T-cell (primary cell): ENCODE data around the gene RNGTT. TPM values are rescaled to one million over a fixed set of nuclear protein-coding genes. Genes with fewer than 3 reads are reported as not detected.

Experiments used
- ATAC-seq, 4 experiments: fragments of 200-7000 bp in 3 of 4; fragments of 150-1000 bp in 1 of 4; cut with Tn5 transposase; replicated peaks in 1 of 4; 1 replicate in 3 of 4; 2 replicates in 1 of 4; pipeline ENCODE4 v1.10.0; 2021; ENCODE audit warnings: moderate library complexity in 3 of 4, mild to moderate bottlenecking in 2 of 4, moderate number of reproducible peaks in 1 of 4
- CTCF ChIA-PET, 2 donors: fragments of 300-600 bp; sonication (Branson Sonifier 250); formaldehyde crosslinking; loops; one replicate each; lab custom pipeline; 2022; ENCODE audit warnings: antibody characterized with exemption in 2 of 2; lab: Charles Lee
- POLR2A ChIA-PET, 2 donors: fragments of 300-600 bp; sonication (Branson Sonifier 250); formaldehyde crosslinking; loops; one replicate each; lab custom pipeline; 2022; ENCODE audit warnings: antibody characterized with exemption in 2 of 2; lab: Charles Lee
- DNase-seq, 35 experiments: peaks; one replicate each; pipeline versions ENCODE4 v3.0.0 to v3.0.0-alpha.2; 2013 to 2023
- H3K27ac ChIP-seq: one replicate; pipeline ENCODE4 v1.5.1; 2013; ENCODE audit warnings: low read length
- H3K27me3 ChIP-seq, 2 experiments: replicated peaks in 1 of 2; 1 replicate in 1 of 2; 2 replicates in 1 of 2; pipeline versions ENCODE4 v1.6.1 to v1.7.0; 2013; ENCODE audit warnings: low read length in 1 of 2, mixed read lengths in 1 of 2; ENCODE audit not compliant: control insufficient read depth in 2 of 2, insufficient read depth in 2 of 2; ENCODE audit errors: extremely low read depth in 1 of 2
- H3K36me3 ChIP-seq, 2 donors: 1 replicate in 1 of 2; 2 replicates in 1 of 2; pipeline versions ENCODE4 v1.6.1 to v1.7.0; 2013; ENCODE audit warnings: low read length in 1 of 2; ENCODE audit not compliant: control insufficient read depth in 2 of 2, insufficient read depth in 1 of 2; ENCODE audit errors: extremely low read depth in 1 of 2
- H3K4me1 ChIP-seq, 2 experiments: 1 replicate in 1 of 2; 2 replicates in 1 of 2; pipeline versions ENCODE4 v1.6.1 to v1.7.0; 2013; ENCODE audit warnings: low read length in 2 of 2, mixed read lengths in 1 of 2; ENCODE audit not compliant: insufficient read depth in 2 of 2, control insufficient read depth in 1 of 2; ENCODE audit errors: extremely low read depth in 1 of 2
- H3K4me3 ChIP-seq, 2 donors: 1 replicate in 1 of 2; 2 replicates in 1 of 2; pipeline versions ENCODE4 v1.5.1 to v1.7.0; 2013; ENCODE audit warnings: mild to moderate bottlenecking in 2 of 2, low read length in 1 of 2, moderate library complexity in 1 of 2; ENCODE audit not compliant: control insufficient read depth in 1 of 2; ENCODE audit errors: extremely low read depth in 1 of 2
- H3K9me3 ChIP-seq: 2 replicates; pipeline ENCODE4 v1.7.0; 2013
- H3K27ac Mint-ChIP-seq, 2 donors: one replicate each; pipeline ENCODE4 v1.8.0; 2020 to 2021; ENCODE audit warnings: mild to moderate bottlenecking in 2 of 2, mixed read lengths in 2 of 2
- H3K27me3 Mint-ChIP-seq, 2 donors: one replicate each; pipeline ENCODE4 v1.8.0; 2021 to 2022; ENCODE audit warnings: mixed read lengths in 2 of 2
- H3K36me3 Mint-ChIP-seq: one replicate; pipeline ENCODE4 v1.8.0; 2021; ENCODE audit warnings: mixed read lengths
- H3K4me1 Mint-ChIP-seq, 3 donors: one replicate each; pipeline ENCODE4 v1.8.0; 2020 to 2022; ENCODE audit warnings: mixed read lengths in 3 of 3, mild to moderate bottlenecking in 1 of 3
- H3K4me3 Mint-ChIP-seq, 3 donors: one replicate each; pipeline ENCODE4 v1.8.0; 2020 to 2022; ENCODE audit warnings: mild to moderate bottlenecking in 3 of 3, mixed read lengths in 3 of 3, moderate library complexity in 3 of 3
- H3K9me3 Mint-ChIP-seq, 3 donors: one replicate each; pipeline ENCODE4 v1.8.0; 2020 to 2022; ENCODE audit warnings: mixed read lengths in 3 of 3
- WGBS: methylation state at CpG from one replicate; pipeline ENCODE4 v1.1.5; 2013; ENCODE audit warnings: missing lambda C conversion rate; ENCODE audit not compliant: insufficient coverage; 5-methylcytosine and 5-hydroxymethylcytosine counted together
- total RNA-seq, 35 experiments: library from RNA in 6 of 35; stranded (reverse) in 6 of 35; fragments of 120-200 nt in 1 of 35; gene quantifications; one replicate each; pipeline versions ENCODE4 v1.2.1 to v1.2.4 and lab custom pipeline; 2013 to 2026

RNGTT gene
- total RNA-seq, 5 donors from 2014 or later (not counting 1 experiment from before 2014, with no cell fraction given) = 16.6 to 22.2 (median 17.5) TPM

DNA sequence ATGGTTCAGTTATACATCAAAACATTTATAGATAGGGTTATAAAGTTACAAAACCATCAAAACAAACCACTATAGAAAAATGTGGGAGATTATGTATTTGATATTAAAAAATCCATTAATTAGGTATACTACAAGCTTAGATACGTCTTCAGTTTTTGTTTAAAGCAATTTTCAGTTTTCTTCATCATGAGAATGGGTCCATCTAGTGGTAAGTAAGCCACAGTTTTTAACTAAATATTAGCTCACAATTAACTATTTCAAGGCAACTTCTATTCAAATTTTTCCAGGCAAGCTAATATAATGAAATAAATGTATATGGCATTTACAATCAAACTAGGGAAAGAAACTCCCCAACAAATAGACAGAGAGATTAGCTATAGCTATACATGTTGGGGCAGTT is 44.4 kb downstream of the RNGTT start:
- ATAC-seq (no peak), DNase-seq (no peak)
- Mint-ChIP-seq H3K9me3 (peaks cover 0 to 8% (median 0%) of the 10 kb centered on the region in 3 donors), H3K27me3 (no peaks in the 10 kb centered on the region), H3K36me3 (peaks cover 44% of the 10 kb centered on the region), H3K4me1 (peaks cover 29 to 30% (median 29%) of the 10 kb centered on the region in 3 donors), H3K4me3 (no peak overlapping the region), H3K27ac (no peak overlapping the region)
- no peaks in the 10 kb centered on the region for H3K27me3 ChIP-seq
- peaks cover 0 to 4% of the 10 kb centered on the region in 2 donors for H3K36me3 ChIP-seq
- no peak overlapping the region for H3K4me3 ChIP-seq
- peaks cover 0 to 3% of the 10 kb centered on the region in 2 experiments for H3K4me1 ChIP-seq
- POLR2A ChIA-PET = interaction anchor here in 1 of 2 donors (0.5 to 0.6 kb wide), 2 partner anchors 41 to 151 kb away, joined by 3 to 4 read pairs; no protein-coding TSS in a partner anchor
- CTCF ChIA-PET = interaction anchor here (0.6 to 2.0 kb wide), 2 partner anchors 453 to 1526 kb away, joined by 4 to 7 read pairs; no protein-coding TSS in a partner anchor
- WGBS = no CpG with 5 or more reads among the region's 1 CpG
- no peak overlapping the region for H3K27ac ChIP-seq
- no peaks in the 10 kb centered on the region for H3K9me3 ChIP-seq

DNA sequence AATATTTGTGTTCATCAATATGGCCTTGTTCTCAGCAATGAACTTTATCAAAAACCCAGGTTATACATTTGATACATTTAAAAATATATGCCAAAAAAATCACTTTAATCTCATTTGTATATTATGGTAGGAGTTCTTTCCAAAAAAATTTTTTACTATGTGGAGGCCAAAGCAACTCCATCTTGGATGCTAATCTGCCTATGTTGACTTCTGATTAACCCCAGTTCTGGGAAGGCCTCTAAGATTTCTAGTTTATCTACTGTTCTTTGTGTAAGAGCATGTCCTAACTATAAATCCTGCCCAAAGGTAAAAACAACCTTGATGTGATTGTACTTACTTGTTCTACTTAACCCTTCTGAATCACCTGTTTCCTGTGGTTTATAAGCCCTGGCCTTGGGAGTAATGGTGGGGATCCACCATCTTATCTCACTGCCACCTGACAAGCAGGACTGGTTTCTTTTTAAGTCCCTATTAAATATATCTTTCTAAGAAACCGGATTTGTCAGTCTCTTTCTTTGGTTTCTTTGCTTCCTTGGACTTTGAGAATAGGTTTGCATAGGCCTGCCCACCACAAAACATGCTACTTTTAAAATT is 46.7 kb downstream of the RNGTT start:
- peaks cover 41% of the 10 kb centered on the region for H3K36me3 Mint-ChIP-seq
- DNase-seq = no peak
- CTCF ChIA-PET = interaction anchor here in 1 of 2 donors (0.5 kb wide), 1 partner anchor 13 kb away, joined by 4 read pairs; no protein-coding TSS in a partner anchor
- H3K4me1 Mint-ChIP-seq = peaks cover 47 to 52% (median 47%) of the 10 kb centered on the region in 3 donors
- Histone ChIP-seq H3K27ac (no peak overlapping the region), H3K4me3 (no peak overlapping the region), H3K27me3 (no peaks in the 10 kb centered on the region), H3K9me3 (no peaks in the 10 kb centered on the region), H3K4me1 (peaks cover 0 to 3% of the 10 kb centered on the region in 2 experiments), H3K36me3 (no peaks in the 10 kb centered on the region)
- no peaks in the 10 kb centered on the region for H3K27me3 Mint-ChIP-seq
- POLR2A ChIA-PET = no interaction called here
- no CpG with 5 or more reads among the region's 1 CpG for WGBS
- peak overlapping the region; percentile 0 to 48 for H3K27ac Mint-ChIP-seq
- no peak for ATAC-seq
- H3K4me3 Mint-ChIP-seq = no peak overlapping the region
- peaks cover 0 to 8% (median 0%) of the 10 kb centered on the region in 3 donors for H3K9me3 Mint-ChIP-seq

DNA sequence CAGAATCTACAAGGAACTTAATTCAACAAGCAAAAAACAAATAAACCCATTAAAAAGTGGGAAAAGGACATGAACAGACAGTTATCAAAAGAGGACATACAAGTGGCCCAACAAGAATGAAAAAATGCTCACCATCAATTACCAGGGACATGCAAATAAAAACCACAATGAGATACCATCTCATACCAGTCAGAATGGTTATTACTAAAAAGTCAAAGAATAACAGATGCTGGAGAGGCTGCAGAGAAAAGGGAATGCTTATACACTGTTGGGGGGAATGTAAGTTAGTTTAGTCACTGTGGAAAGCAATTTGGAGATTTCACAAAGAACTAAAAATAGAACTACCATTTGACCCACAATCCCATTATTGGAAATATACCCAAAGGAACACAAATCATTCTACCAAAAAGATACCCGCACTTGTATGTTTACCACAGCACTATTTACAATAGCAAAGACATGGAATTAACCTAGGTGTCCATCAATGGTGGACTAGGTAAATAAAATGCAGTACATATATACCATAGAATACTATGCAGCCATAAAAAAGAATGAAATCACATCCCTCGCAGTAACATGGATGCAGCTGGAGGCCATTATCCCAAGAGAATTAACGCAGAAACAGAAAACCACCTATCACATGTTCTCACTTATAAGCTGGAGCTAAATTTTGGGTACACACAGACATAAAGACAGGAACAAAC is 48.4 kb downstream of the RNGTT start:
- Histone ChIP-seq H3K4me3 (no peak overlapping the region), H3K27me3 (no peaks in the 10 kb centered on the region), H3K27ac (no peak overlapping the region), H3K4me1 (peaks cover 0 to 3% of the 10 kb centered on the region in 2 experiments), H3K9me3 (no peaks in the 10 kb centered on the region), H3K36me3 (no peaks in the 10 kb centered on the region)
- Mint-ChIP-seq H3K9me3 (peaks cover 0 to 8% (median 0%) of the 10 kb centered on the region in 3 donors), H3K36me3 (peaks cover 49% of the 10 kb centered on the region), H3K4me3 (no peak overlapping the region), H3K4me1 (peaks cover 61 to 69% (median 63%) of the 10 kb centered on the region in 3 donors), H3K27ac (no peak overlapping the region), H3K27me3 (no peaks in the 10 kb centered on the region)
- WGBS = no CpG with 5 or more reads among the region's 3 CpGs
- POLR2A ChIA-PET = no interaction called here
- ATAC-seq = no peak
- no peak for DNase-seq
- CTCF ChIA-PET = no interaction called here

DNA sequence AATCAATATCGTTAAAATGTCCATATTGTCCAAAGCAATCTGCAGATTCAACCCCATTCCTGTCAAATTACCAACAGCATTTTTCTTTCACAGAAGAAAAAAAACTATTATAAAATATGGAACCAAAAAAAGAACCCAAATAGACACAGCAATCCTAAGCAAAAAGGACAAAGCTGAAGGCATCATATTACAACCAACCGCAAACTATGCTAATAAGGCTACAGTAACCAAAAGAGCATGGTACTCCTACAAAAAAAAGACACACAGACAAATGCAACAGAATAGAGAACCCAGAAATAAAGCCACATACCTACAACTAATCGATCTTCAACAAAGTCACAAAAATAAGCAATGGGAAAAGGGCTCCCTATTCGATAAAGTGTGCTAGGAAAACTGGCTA is 49.2 kb downstream of the RNGTT start:
- POLR2A ChIA-PET = no interaction called here
- no peaks in the 10 kb centered on the region for H3K27me3 ChIP-seq
- WGBS = 83% methylated on average over 1 of the region's 4 CpGs
- no peak overlapping the region for H3K27ac ChIP-seq
- CTCF ChIA-PET = no interaction called here
- Mint-ChIP-seq H3K4me1 (peaks cover 70 to 78% (median 72%) of the 10 kb centered on the region in 3 donors), H3K9me3 (peaks cover 0 to 8% (median 0%) of the 10 kb centered on the region in 3 donors), H3K4me3 (no peak overlapping the region), H3K27me3 (no peaks in the 10 kb centered on the region), H3K27ac (no peak overlapping the region), H3K36me3 (peaks cover 50% of the 10 kb centered on the region)
- no peak for ATAC-seq
- DNase-seq = no peak
- no peaks in the 10 kb centered on the region for H3K36me3 ChIP-seq
- H3K9me3 ChIP-seq = no peaks in the 10 kb centered on the region
- no peak overlapping the region for H3K4me3 ChIP-seq
- peaks cover 0 to 7% of the 10 kb centered on the region in 2 experiments for H3K4me1 ChIP-seq

DNA sequence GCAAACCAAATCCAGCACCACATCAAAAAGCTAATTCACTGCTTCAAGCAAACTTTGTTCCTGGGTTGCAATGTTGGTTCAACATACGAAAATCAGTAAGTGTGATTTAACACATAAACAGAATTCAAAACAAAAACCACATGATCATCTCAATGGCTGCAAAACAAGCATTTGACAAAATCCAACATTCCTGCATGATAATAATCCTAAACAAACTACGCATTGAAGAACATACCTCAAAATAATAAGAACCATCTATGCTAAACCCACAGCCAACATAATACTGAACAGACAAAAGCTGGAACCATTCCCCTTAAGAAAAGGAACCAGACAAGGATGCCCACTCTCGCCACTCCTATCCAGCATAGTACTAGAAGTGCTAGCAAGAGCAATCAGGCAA is 49.9 kb downstream of the RNGTT start:
- ChIA-PET CTCF (interaction anchor here in 1 of 2 donors (0.6 kb wide), 1 partner anchor 1551 kb away, joined by 3 read pairs; no protein-coding TSS in a partner anchor), POLR2A (no interaction called here)
- Mint-ChIP-seq H3K9me3 (peaks cover 0 to 8% (median 0%) of the 10 kb centered on the region in 3 donors), H3K27ac (no peak overlapping the region), H3K36me3 (peaks cover 50% of the 10 kb centered on the region), H3K27me3 (no peaks in the 10 kb centered on the region), H3K4me1 (peaks cover 75 to 85% (median 78%) of the 10 kb centered on the region in 3 donors), H3K4me3 (no peak overlapping the region)
- no peaks in the 10 kb centered on the region for H3K27me3 ChIP-seq
- no peak overlapping the region for H3K4me3 ChIP-seq
- 91% methylated on average over 2 of the region's 3 CpGs for WGBS
- ATAC-seq (no peak), DNase-seq (no peak)
- H3K4me1 ChIP-seq = peaks cover 0 to 14% of the 10 kb centered on the region in 2 experiments
- no peaks in the 10 kb centered on the region for H3K9me3 ChIP-seq
- H3K27ac ChIP-seq = no peak overlapping the region
- no peaks in the 10 kb centered on the region for H3K36me3 ChIP-seq

DNA sequence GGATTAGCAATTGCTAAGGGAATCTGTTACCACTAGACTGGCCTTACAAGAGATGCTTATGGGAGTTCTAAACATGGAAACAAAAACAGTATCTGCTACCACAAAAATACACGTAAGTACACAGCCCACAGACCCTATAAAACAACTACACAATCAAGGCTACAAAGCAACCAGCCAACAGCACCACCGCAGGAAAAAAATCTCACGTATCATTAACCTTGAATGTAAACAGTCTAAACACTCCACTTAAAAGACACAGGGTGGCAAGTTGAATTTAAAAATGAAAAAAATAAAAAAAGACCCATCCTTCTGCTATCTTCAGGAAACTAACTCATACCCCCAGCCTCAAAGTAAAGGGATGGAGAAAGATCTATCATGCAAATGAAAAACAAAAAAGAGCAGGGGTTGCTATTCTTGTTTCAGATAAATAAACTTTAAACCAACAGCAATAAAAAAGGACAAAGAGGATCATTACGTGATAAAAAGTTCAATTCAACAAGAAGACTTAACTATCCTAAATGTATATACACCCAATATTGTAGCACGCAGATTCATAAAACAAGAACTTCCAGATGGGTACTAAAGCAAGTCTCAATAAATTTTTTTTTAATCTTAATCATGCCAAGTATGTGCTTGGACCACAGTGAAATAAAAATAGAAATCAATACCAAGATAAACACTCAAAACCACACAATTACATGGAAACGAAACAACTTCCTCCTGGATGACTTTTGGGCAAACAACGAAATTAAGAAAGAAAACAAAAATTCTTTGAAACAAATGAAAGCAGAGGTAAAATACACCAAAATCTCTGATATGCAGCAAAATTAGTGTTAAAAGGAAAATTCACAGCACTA is 52.3 kb downstream of the RNGTT start:
- no peaks in the 10 kb centered on the region for H3K36me3 ChIP-seq
- no peak overlapping the region for H3K27ac Mint-ChIP-seq
- peaks cover 68 to 83% (median 71%) of the 10 kb centered on the region in 3 donors for H3K4me1 Mint-ChIP-seq
- POLR2A ChIA-PET = no interaction called here
- H3K4me3 ChIP-seq = no peak overlapping the region
- H3K27me3 Mint-ChIP-seq = no peaks in the 10 kb centered on the region
- CTCF ChIA-PET = no interaction called here
- WGBS = no CpG with 5 or more reads among the region's 7 CpGs
- peaks cover 46% of the 10 kb centered on the region for H3K36me3 Mint-ChIP-seq
- no peaks in the 10 kb centered on the region for H3K27me3 ChIP-seq
- DNase-seq (no peak), ATAC-seq (no peak)
- H3K4me1 ChIP-seq = peaks cover 0 to 14% of the 10 kb centered on the region in 2 experiments
- no peak overlapping the region for H3K27ac ChIP-seq
- H3K4me3 Mint-ChIP-seq = no peak overlapping the region
- no peaks in the 10 kb centered on the region for H3K9me3 ChIP-seq
- peaks cover 0 to 8% (median 0%) of the 10 kb centered on the region in 3 donors for H3K9me3 Mint-ChIP-seq
